Cardiac muscle cell (in vitro differentiated cells and primary cell): ENCODE measurements around the gene ADGRA1. TPM values are rescaled to one million over a fixed set of nuclear protein-coding genes. Genes with fewer than 3 reads are reported as not detected.
A peak's percentile ranks its signal among the peaks of the same experiment; 100 is the strongest.

Experiments used
- DNase-seq, 2 donors: peaks; one replicate each; pipeline versions ENCODE4 v3.0.0 to v3.0.0-alpha.2; 2010 to 2017; ENCODE audit warnings: low read depth in 1 of 2, low spot score in 1 of 2
- H3K27ac ChIP-seq: fragments of 200-600 bp; sonication (generic); 2 replicates; pipeline ENCODE4 v1.5.1; 2016
- H3K27me3 ChIP-seq: fragments of 200-600 bp; sonication (generic); 2 replicates; pipeline ENCODE4 v1.6.0; 2016; ENCODE audit warnings: control low read depth
- H3K36me3 ChIP-seq: fragments of 200-600 bp; sonication (generic); 2 replicates; pipeline ENCODE4 v1.5.1; 2016; ENCODE audit warnings: control low read depth
- H3K4me1 ChIP-seq: fragments of 200-600 bp; sonication (generic); 2 replicates; pipeline ENCODE4 v1.8.1; 2017; ENCODE audit warnings: low read depth, mild to moderate bottlenecking, mixed run types
- H3K4me3 ChIP-seq: fragments of 200-600 bp; sonication (generic); 2 replicates; pipeline ENCODE4 v1.5.1; 2016; ENCODE audit warnings: mild to moderate bottlenecking
- H3K9me3 ChIP-seq: fragments of 200-600 bp; sonication (generic); 2 replicates; pipeline ENCODE4 v1.5.1; 2017; ENCODE audit warnings: low read depth, mild to moderate bottlenecking, control low read depth
- CTCF ChIP-seq: IDR thresholded peaks from 2 replicates; pipeline ENCODE4 v1.5.1; 2012; ENCODE audit warnings: low read depth, mild to moderate bottlenecking, low read length
- polyA plus RNA-seq: library from polyadenylated mRNA; unstranded; fragments of >200 nt; fragmentation: Nextera tagmentation; extraction: Ambion mirVana; gene quantifications from 2 replicates; pipeline ENCODE4 v1.2.1, GENCODE V29; 2016
- total RNA-seq: library from RNA; depleted of rRNA; stranded (reverse); fragments of >200 nt; gene quantifications from 2 replicates; pipeline ENCODE4 v1.2.3, GENCODE V29; 2016

Gene ADGRA1
- total and polyA plus RNA-seq, 2 experiments from 2014 or later: 0.24 to 0.67 TPM

- TF ChIP-seq CTCF: no peak
- Histone ChIP-seq H3K36me3 (no peaks in the 10 kb centered on the region), H3K4me3 (no peak overlapping the region), H3K9me3 (no peaks in the 10 kb centered on the region), H3K4me1 (no peaks in the 10 kb centered on the region), H3K27me3 (peaks cover 52% of the 10 kb centered on the region), H3K27ac (no peak overlapping the region)
- DNase-seq: no peak
These were observed 3.2 kb upstream of the ADGRA1 start for GRCh38 chr10:133084491-133084890.

GRCh38 chr10:133085251-133086125 is 2.2 kb upstream of the ADGRA1 start:
- Histone ChIP-seq H3K9me3 (no peaks in the 10 kb centered on the region), H3K4me3 (no peak overlapping the region), H3K27me3 (peaks cover 62% of the 10 kb centered on the region), H3K27ac (no peak overlapping the region), H3K36me3 (no peaks in the 10 kb centered on the region), H3K4me1 (no peaks in the 10 kb centered on the region)
- TF ChIP-seq CTCF: no peak
- DNase-seq: no peak

- Histone ChIP-seq H3K9me3 (no peaks in the 10 kb centered on the region), H3K4me3 (no peak overlapping the region), H3K27ac (no peak overlapping the region), H3K36me3 (no peaks in the 10 kb centered on the region), H3K4me1 (no peaks in the 10 kb centered on the region), H3K27me3 (peaks cover 70% of the 10 kb centered on the region)
- no peak for DNase-seq
- no peak for TF ChIP-seq CTCF
These were observed 1.5 kb upstream of the ADGRA1 start for GRCh38 chr10:133086247-133086646.

- Histone ChIP-seq H3K27ac (no peak overlapping the region), H3K36me3 (no peaks in the 10 kb centered on the region), H3K9me3 (no peaks in the 10 kb centered on the region), H3K27me3 (peaks cover 79% of the 10 kb centered on the region), H3K4me1 (no peaks in the 10 kb centered on the region), H3K4me3 (no peak overlapping the region)
- DNase-seq: no peak
- TF ChIP-seq CTCF: no peak
These were observed 562 bp upstream of the ADGRA1 start for GRCh38 chr10:133087045-133087678.

GRCh38 chr10:133088179-133088955 is 643 bp downstream of the ADGRA1 start:
- H3K27me3 ChIP-seq: peaks cover 91% of the 10 kb centered on the region
- no peak overlapping the region for H3K27ac ChIP-seq
- no peaks in the 10 kb centered on the region for H3K36me3 ChIP-seq
- peak in 1 of 2 donors; percentile 18 for DNase-seq
- no peaks in the 10 kb centered on the region for H3K9me3 ChIP-seq
- H3K4me3 ChIP-seq: peak overlapping the region; percentile 32
- TF ChIP-seq CTCF: no peak
- H3K4me1 ChIP-seq: no peaks in the 10 kb centered on the region
